ENCODE measurements around the gene MRM2. TPM values are rescaled to one million over a fixed set of nuclear protein-coding genes. Genes with fewer than 3 reads are reported as not detected.

Gene MRM2
- total and polyA plus RNA-seq, 2 experiments from 2014 or later, result 14.8 to 31.3 TPM

- WGBS (ENCODE audit: low lambda C conversion rate, missing lambda C conversion rate), result 93% methylated on average over 15 of the region's 19 CpGs
- Histone ChIP-seq H4K20me1 (ENCODE audit: insufficient read depth, poor library complexity, severe bottlenecking) (no peaks in the 10 kb centered on the region), H3K4me2 (no peak overlapping the region), H3K4me3 (no peak overlapping the region), H3K9me3 (ENCODE audit: low read depth) (no peaks in the 10 kb centered on the region), H2AFZ (no peak overlapping the region), H3K9me2 (replicated peaks; ENCODE audit: insufficient read depth) (no peaks in the 10 kb centered on the region), H3K27me3 (no peaks in the 10 kb centered on the region), H3K4me1 (ENCODE audit: insufficient read depth) (no peaks in the 10 kb centered on the region), H3K27ac (no peak overlapping the region), H3K36me3 (replicated peaks; ENCODE audit: insufficient read depth, low read depth) (no peaks in the 10 kb centered on the region), H3K79me2 (no peaks in the 10 kb centered on the region)
- TF ChIP-seq, protein P1, sequence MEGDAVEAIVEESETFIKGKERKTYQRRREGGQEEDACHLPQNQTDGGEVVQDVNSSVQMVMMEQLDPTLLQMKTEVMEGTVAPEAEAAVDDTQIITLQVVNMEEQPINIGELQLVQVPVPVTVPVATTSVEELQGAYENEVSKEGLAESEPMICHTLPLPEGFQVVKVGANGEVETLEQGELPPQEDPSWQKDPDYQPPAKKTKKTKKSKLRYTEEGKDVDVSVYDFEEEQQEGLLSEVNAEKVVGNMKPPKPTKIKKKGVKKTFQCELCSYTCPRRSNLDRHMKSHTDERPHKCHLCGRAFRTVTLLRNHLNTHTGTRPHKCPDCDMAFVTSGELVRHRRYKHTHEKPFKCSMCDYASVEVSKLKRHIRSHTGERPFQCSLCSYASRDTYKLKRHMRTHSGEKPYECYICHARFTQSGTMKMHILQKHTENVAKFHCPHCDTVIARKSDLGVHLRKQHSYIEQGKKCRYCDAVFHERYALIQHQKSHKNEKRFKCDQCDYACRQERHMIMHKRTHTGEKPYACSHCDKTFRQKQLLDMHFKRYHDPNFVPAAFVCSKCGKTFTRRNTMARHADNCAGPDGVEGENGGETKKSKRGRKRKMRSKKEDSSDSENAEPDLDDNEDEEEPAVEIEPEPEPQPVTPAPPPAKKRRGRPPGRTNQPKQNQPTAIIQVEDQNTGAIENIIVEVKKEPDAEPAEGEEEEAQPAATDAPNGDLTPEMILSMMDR (IDR thresholded peaks at IDR 0.05; ENCODE audit: poor library complexity), result no peak
- no peak for TF ChIP-seq EZH2 (IDR thresholded peaks at IDR 0.05; ENCODE audit: borderline replicate concordance)
- DNase-seq (ENCODE audit: low spot score), result no peak
Observed at GRCh38 chr7:2217716-2218443, 24.1 kb downstream of the MRM2 start.

GRCh38 chr7:2217206-2217605 lies 24.8 kb downstream of the MRM2 start:
- Histone ChIP-seq H3K4me2 (no peak overlapping the region), H2AFZ (no peak overlapping the region), H3K9me2 (replicated peaks; ENCODE audit: insufficient read depth) (no peaks in the 10 kb centered on the region), H3K27ac (no peak overlapping the region), H3K36me3 (replicated peaks; ENCODE audit: insufficient read depth, low read depth) (no peaks in the 10 kb centered on the region), H3K79me2 (no peaks in the 10 kb centered on the region), H3K27me3 (no peaks in the 10 kb centered on the region), H3K4me1 (ENCODE audit: insufficient read depth) (no peaks in the 10 kb centered on the region), H4K20me1 (ENCODE audit: insufficient read depth, poor library complexity, severe bottlenecking) (no peaks in the 10 kb centered on the region), H3K4me3 (no peak overlapping the region), H3K9me3 (ENCODE audit: low read depth) (no peaks in the 10 kb centered on the region)
- WGBS (ENCODE audit: low lambda C conversion rate, missing lambda C conversion rate), result 88% methylated on average over 10 of the region's 10 CpGs
- TF ChIP-seq, protein P1 (IDR thresholded peaks at IDR 0.05; ENCODE audit: poor library complexity), result no peak
- no peak for TF ChIP-seq EZH2 (IDR thresholded peaks at IDR 0.05; ENCODE audit: borderline replicate concordance)
- no peak for TF ChIP-seq EZH2phosphoT487 (IDR thresholded peaks at IDR 0.05; ENCODE audit: low read depth, severe bottlenecking, unreplicated experiment)
- no peak for DNase-seq (ENCODE audit: low spot score)

GRCh38 chr7:2215851-2216250 lies 26.2 kb downstream of the MRM2 start:
- TF ChIP-seq, protein P1 (IDR thresholded peaks at IDR 0.05; ENCODE audit: poor library complexity), result no peak
- TF ChIP-seq EZH2phosphoT487 (IDR thresholded peaks at IDR 0.05; ENCODE audit: low read depth, severe bottlenecking, unreplicated experiment), result no peak
- no peak for TF ChIP-seq EZH2 (IDR thresholded peaks at IDR 0.05; ENCODE audit: borderline replicate concordance)
- DNase-seq (ENCODE audit: low spot score), result no peak
- Histone ChIP-seq H3K4me3 (no peak overlapping the region), H3K27ac (no peak overlapping the region), H4K20me1 (ENCODE audit: insufficient read depth, poor library complexity, severe bottlenecking) (no peaks in the 10 kb centered on the region), H3K36me3 (replicated peaks; ENCODE audit: insufficient read depth, low read depth) (no peaks in the 10 kb centered on the region), H2AFZ (no peak overlapping the region), H3K9me2 (replicated peaks; ENCODE audit: insufficient read depth) (no peaks in the 10 kb centered on the region), H3K79me2 (no peaks in the 10 kb centered on the region), H3K9me3 (ENCODE audit: low read depth) (no peaks in the 10 kb centered on the region), H3K4me1 (ENCODE audit: insufficient read depth) (no peaks in the 10 kb centered on the region), H3K27me3 (no peaks in the 10 kb centered on the region), H3K4me2 (no peak overlapping the region)
- 96% methylated on average over 17 of the region's 17 CpGs for WGBS (ENCODE audit: low lambda C conversion rate, missing lambda C conversion rate)

All from hepatocyte (in vitro differentiated cells).